Activated CD8-positive, alpha-beta memory T cell treated with anti-CD3 and anti-CD28 coated beads, Interleukin-2, amount 10 ng/mL, durations not matched to agents 7 days and 5 days (primary cell): ENCODE measurements around the gene HUS1. TPM values are rescaled to one million over a fixed set of nuclear protein-coding genes. Genes with fewer than 3 reads are reported as not detected.
"Not testable (repeated sequence)": the region's sequence is repeated elsewhere in the genome, so short reads cannot be mapped to it uniquely, and the experiment has no call there.

Experiments used
- ATAC-seq: fragments of 150-1000 bp; cut with Tn5 transposase; one replicate; pipeline ENCODE4 v1.10.0; 2021; ENCODE audit warnings: moderate library complexity
- CTCF ChIA-PET: fragments of 350-600 bp; sonication (Branson Sonifier 250); formaldehyde crosslinking; loops from one replicate; lab custom pipeline; 2021; ENCODE audit warnings: antibody characterized with exemption; lab: Charles Lee
- DNase-seq: peaks from one replicate; pipeline ENCODE4 v3.0.0-alpha.2; 2020
- H3K27ac Mint-ChIP-seq: one replicate; pipeline ENCODE4 v1.8.0; 2021; ENCODE audit warnings: mild to moderate bottlenecking, mixed read lengths
- H3K27me3 Mint-ChIP-seq: one replicate; pipeline ENCODE4 v1.8.0; 2021; ENCODE audit warnings: mixed read lengths
- H3K36me3 Mint-ChIP-seq: one replicate; pipeline ENCODE4 v1.8.0; 2021; ENCODE audit warnings: mild to moderate bottlenecking, mixed read lengths
- H3K4me1 Mint-ChIP-seq: one replicate; pipeline ENCODE4 v1.8.0; 2021; ENCODE audit warnings: mixed read lengths
- H3K4me3 Mint-ChIP-seq: one replicate; pipeline ENCODE4 v1.8.0; 2021; ENCODE audit warnings: mild to moderate bottlenecking, moderate library complexity, mixed read lengths
- H3K9me3 Mint-ChIP-seq: one replicate; pipeline ENCODE4 v1.8.0; 2022; ENCODE audit warnings: low read depth, mixed read lengths
- total RNA-seq, 2 experiments: library from RNA; stranded (reverse); gene quantifications; one replicate each; pipeline ENCODE4 v1.2.3, GENCODE V29; 2021

The HUS1 gene
- 10 to 100 TPM; 27.0 to 30.8 TPM for total RNA-seq

DNA sequence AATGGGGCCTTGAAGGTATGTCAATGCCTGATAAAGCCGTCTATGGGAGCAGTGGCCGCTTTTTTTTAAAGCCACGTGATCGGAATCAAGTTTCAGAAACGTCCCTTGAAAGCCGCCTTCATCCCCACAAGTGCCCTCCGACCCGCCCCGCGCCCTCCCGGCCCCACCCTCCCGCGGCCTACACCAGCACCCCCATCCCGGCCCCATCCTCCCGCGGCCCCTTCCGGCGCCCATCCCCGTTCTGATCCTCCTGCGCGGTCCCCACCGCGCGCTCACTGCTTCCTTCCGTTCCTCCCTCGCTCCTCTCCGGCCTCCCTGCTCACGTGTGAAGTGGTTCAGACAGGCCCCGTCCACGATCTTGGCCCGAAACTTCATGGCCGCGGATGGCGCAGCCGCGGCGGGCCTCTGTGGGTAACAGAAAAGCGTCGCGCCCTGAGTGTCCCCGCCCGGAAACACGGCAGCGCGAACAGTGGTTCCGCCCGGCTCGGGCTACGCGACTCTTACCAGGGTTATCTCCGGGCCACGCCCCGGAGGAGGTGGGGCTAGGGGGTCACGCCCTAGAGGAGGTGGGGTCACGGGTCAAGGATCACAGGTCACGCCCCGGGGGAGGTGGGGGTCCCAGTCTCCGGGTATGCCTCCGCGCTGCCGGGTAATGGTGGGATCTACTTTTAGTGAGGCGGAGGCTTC lies at the start of gene HUS1:
HUS1 (minus strand) TSS at position 471 of the 687 bp plus-strand sequence; CDS start at position 375, 96 bp downstream.
- Mint-ChIP-seq H3K4me3 (peak within 1 kb of the TSS; percentile 82), H3K27ac (peak within 1 kb of the TSS; percentile 93), H3K4me1 (peaks cover 19% of the 10 kb centered on the region), H3K36me3 (peaks cover 31% of the 10 kb centered on the region), H3K9me3 (no peaks in the 10 kb centered on the region), H3K27me3 (no peaks in the 10 kb centered on the region)
- peak; percentile 97 for DNase-seq
- ATAC-seq = peak; percentile 98
- CTCF ChIA-PET = interaction anchor here (1.0 to 1.3 kb wide), 3 partner anchors 9 to 131 kb away, joined by 3 to 4 read pairs (median 3); partner anchors contain the start of gene UPP1

DNA sequence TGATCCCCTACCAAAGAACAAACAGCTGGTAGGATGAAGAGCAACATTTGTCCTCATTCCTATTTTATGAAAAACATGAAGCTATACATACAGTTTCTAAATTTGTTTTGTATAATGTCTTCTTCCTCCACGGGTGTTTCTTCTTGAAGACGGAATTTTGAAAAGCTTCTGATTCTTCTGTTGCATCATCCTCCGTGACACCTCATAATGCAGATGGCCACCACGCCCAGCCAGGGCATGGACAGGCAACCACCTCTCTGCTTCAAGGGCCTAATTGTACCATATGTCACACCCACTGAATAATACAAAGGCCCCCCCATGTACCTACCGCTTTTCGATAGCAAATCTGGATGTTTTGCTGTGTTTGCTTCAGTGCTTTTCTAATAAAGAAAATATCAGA lies 49.5 kb upstream of the HUS1 start, which contains the start of gene SUN3:
SUN3 (minus strand) TSS at position 170 of the 400 bp plus-strand sequence; CDS start at position 1, 169 bp downstream.
- CTCF ChIA-PET = no interaction called here

DNA sequence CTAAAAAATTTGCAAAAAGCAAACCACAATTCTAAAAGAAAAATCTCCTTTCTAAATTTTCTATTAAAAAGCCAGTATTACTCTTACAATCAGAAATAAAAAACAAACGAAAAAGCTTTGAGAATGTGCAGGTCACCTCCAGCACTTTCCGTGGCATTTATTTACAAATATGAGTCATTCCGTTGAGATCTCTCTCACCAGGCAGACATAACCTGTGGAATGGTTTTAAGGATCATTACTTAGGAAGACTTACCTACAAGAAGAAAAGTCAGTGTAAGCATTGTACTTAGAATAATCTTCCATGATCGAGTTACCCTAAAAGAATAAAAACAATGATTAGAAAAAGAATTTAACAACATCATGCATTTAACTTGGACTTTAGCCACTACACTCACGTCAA lies 46.2 kb upstream of the HUS1 start:
- Mint-ChIP-seq H3K27me3 (peaks cover 66% of the 10 kb centered on the region), H3K4me3 (no peak overlapping the region)
- CTCF ChIA-PET = interaction anchor here (2.6 kb wide), 1 partner anchor 85 kb away, joined by 7 read pairs; no protein-coding TSS in a partner anchor

More for the DNA sequence above, 49.5 kb upstream of the HUS1 start, which contains the start of gene SUN3:
- Mint-ChIP-seq H3K9me3 (peaks cover 2% of the 10 kb centered on the region), H3K36me3 (no peaks in the 10 kb centered on the region), H3K27me3 (peaks cover 55% of the 10 kb centered on the region), H3K4me1 (no peaks in the 10 kb centered on the region), H3K27ac (no peak within 1 kb of the TSS), H3K4me3 (no peak within 1 kb of the TSS)
- no peak for DNase-seq
- no peak for ATAC-seq

DNA sequence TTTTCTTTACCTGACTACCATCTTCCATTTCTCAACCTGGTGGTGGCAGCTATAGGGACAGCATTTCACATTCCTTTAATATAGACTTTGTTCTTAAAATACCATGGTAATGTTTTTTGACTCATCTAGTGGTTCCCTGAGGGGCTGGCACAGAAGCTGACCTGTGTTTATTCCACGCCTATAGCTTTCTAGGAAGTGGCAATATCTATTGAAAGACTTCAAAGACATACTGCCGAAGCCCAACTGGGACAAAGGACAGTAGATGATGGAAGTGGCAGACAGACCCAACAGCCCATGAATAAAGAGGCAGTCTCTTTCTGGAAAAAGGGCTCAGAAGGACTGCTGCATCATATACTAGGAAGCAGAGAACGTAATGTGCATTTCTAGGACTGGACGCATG lies 38.3 kb upstream of the HUS1 start:
- CTCF ChIA-PET = no interaction called here
- no peak for ATAC-seq
- no peaks in the 10 kb centered on the region for H3K4me1 Mint-ChIP-seq

More for the DNA sequence above, 46.2 kb upstream of the HUS1 start:
- no peaks in the 10 kb centered on the region for H3K4me1 Mint-ChIP-seq
- no peak for DNase-seq
- peaks cover 7% of the 10 kb centered on the region for H3K9me3 Mint-ChIP-seq
- no peak for ATAC-seq
- H3K27ac Mint-ChIP-seq = no peak overlapping the region
- peaks cover 2% of the 10 kb centered on the region for H3K36me3 Mint-ChIP-seq

DNA sequence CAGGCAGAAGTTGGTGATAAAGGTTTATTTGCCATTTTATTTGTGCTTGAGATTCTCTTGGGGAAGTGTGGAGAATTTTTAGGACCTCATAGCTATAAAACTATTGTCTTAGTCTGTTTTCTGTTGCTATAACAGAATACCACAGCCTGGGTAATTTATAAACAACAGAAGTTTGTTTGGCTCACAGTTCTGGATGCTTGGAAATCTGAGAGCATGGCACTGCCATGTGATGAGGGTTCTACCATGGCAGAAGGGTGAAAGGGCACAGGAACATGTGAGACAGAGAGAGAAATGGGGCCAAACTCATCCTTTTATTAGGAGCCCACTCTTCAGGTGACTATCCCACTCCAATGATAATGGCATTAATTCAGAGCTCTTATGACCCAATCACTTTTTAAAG lies 37.2 kb upstream of the HUS1 start:
- CTCF ChIA-PET = no interaction called here
- H3K4me3 Mint-ChIP-seq = no peak overlapping the region
- DNase-seq = no peak
- H3K27ac Mint-ChIP-seq = no peak overlapping the region
- H3K9me3 Mint-ChIP-seq = peaks cover 4% of the 10 kb centered on the region
- H3K27me3 Mint-ChIP-seq = peaks cover 31% of the 10 kb centered on the region
- H3K36me3 Mint-ChIP-seq = peaks cover 3% of the 10 kb centered on the region
- no peaks in the 10 kb centered on the region for H3K4me1 Mint-ChIP-seq
- ATAC-seq = no peak

More for the DNA sequence above, 38.3 kb upstream of the HUS1 start:
- Mint-ChIP-seq H3K36me3 (peaks cover 3% of the 10 kb centered on the region), H3K9me3 (peaks cover 4% of the 10 kb centered on the region), H3K27me3 (peaks cover 36% of the 10 kb centered on the region), H3K27ac (no peak overlapping the region), H3K4me3 (no peak overlapping the region)
- no peak for DNase-seq

DNA sequence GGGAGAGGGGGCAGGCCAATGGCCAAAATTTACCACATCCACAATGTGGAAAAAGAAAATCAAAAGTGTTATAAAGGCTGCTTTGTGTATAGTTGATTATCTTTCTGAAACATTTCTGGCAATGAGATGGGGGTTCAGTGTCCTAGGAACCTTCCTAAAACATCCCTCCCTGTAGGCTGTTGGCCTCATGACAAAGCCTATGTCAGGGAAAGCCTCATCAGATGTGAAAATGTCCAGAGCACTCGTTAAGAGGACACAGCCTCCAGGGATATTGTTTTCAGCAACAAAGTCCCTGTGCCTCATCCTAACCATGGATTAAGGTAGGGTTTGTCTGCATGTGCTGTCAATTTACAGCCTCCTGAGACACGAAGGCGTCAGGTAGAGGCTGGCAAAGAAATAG lies 32.5 kb upstream of the HUS1 start:
- no peak for ATAC-seq
- Mint-ChIP-seq H3K9me3 (no peaks in the 10 kb centered on the region), H3K4me3 (no peak overlapping the region), H3K27ac (no peak overlapping the region), H3K4me1 (no peaks in the 10 kb centered on the region), H3K36me3 (no peaks in the 10 kb centered on the region), H3K27me3 (peaks cover 3% of the 10 kb centered on the region)
- CTCF ChIA-PET = interaction anchor here (2.0 kb wide), 1 partner anchor 98 kb away, joined by 5 read pairs; no protein-coding TSS in a partner anchor
- no peak for DNase-seq

DNA sequence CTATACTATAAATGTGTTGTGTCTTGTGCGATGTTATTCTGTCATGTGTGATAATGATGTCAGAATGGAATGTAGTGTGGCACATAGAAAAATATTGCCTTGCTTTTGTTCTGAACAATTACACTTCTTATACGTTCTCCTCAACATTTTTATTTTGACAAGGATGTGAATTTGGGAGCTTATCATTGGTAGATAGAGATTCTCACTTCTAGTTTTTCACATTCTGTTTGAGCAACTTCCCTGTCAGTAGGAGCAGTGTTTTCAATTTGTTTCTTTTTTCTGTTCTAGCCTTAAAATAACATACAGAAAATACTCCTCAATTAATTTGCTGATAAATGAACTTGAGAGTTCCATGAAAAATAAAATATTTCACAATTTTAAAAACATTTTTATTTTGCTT lies 31.9 kb upstream of the HUS1 start:
- Mint-ChIP-seq H3K4me1 (no peaks in the 10 kb centered on the region), H3K27ac (no peak overlapping the region), H3K4me3 (no peak overlapping the region), H3K27me3 (peaks cover 3% of the 10 kb centered on the region), H3K36me3 (no peaks in the 10 kb centered on the region), H3K9me3 (no peaks in the 10 kb centered on the region)
- CTCF ChIA-PET = no interaction called here
- ATAC-seq (no peak), DNase-seq (no peak)

DNA sequence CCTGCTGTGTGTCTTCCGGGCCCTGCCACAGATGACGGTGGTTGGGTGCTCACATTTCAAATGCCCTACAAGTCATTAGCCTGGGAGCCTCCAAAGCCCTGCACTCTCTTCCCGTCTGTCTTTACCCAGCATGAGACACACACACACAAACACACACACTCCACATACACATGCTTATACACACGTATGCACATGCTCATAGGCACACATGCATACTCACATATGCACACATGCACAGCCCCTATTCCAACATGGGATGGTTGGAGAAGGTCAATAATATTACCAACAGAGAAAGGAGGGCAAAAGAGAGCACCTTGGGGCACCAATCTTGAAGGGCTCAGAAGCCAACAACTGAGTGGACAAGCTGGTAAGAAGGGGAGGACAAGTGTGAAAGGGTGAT lies 30.5 kb upstream of the HUS1 start:
- no peak for DNase-seq
- H3K9me3 Mint-ChIP-seq = no peaks in the 10 kb centered on the region
- no peak overlapping the region for H3K27ac Mint-ChIP-seq
- no peaks in the 10 kb centered on the region for H3K4me1 Mint-ChIP-seq
- peaks cover 6% of the 10 kb centered on the region for H3K27me3 Mint-ChIP-seq
- H3K4me3 Mint-ChIP-seq = no peak overlapping the region
- CTCF ChIA-PET = no interaction called here
- no peaks in the 10 kb centered on the region for H3K36me3 Mint-ChIP-seq
- ATAC-seq = no peak

DNA sequence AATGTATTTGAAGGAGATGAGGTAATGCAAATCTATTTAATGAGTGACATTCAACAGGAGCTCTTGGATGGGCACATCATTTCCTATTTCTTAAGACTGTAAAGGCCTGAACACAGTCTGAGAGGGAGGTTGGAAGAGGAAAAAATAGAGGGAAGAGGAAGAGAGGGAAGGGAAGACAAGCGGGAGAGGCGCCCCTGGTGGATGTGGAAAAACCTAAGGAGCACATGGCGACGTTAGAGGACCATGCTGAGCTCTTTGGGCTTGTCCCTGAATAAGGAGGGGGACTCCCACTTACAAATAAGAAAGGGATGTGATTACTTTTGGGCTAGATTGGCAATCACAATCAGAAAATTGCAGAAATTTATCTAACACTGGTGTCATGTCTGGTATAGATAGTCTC lies 29.8 kb upstream of the HUS1 start:
- peaks cover 9% of the 10 kb centered on the region for H3K27me3 Mint-ChIP-seq
- no peaks in the 10 kb centered on the region for H3K9me3 Mint-ChIP-seq
- no peak for DNase-seq
- no peak for ATAC-seq
- H3K27ac Mint-ChIP-seq = no peak overlapping the region
- H3K4me3 Mint-ChIP-seq = no peak overlapping the region
- CTCF ChIA-PET = no interaction called here
- H3K4me1 Mint-ChIP-seq = no peaks in the 10 kb centered on the region
- no peaks in the 10 kb centered on the region for H3K36me3 Mint-ChIP-seq

DNA sequence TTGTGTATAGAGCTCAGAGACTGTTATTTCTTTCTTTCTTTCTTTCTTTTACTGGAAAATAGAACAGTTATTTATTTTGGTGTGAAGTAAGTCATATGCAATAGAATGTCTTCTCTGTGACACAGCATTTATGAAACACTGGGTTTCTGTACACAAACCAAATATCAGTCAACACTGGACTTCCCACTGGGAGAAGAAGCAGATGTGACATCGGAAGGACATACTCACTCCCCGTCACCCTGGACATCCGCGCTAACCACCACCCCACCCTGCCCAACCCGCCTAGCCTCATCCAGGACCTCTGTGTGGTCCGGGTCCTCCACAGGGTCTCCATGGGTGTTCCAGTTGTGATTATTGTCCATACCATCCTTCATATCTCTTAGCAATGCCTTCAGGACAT lies 27.5 kb upstream of the HUS1 start:
- no peak for ATAC-seq
- CTCF ChIA-PET = no interaction called here
- no peaks in the 10 kb centered on the region for H3K9me3 Mint-ChIP-seq
- no peak overlapping the region for H3K4me3 Mint-ChIP-seq
- H3K36me3 Mint-ChIP-seq = no peaks in the 10 kb centered on the region
- H3K27ac Mint-ChIP-seq = no peak overlapping the region
- H3K4me1 Mint-ChIP-seq = no peaks in the 10 kb centered on the region
- no peak for DNase-seq
- peaks cover 14% of the 10 kb centered on the region for H3K27me3 Mint-ChIP-seq

DNA sequence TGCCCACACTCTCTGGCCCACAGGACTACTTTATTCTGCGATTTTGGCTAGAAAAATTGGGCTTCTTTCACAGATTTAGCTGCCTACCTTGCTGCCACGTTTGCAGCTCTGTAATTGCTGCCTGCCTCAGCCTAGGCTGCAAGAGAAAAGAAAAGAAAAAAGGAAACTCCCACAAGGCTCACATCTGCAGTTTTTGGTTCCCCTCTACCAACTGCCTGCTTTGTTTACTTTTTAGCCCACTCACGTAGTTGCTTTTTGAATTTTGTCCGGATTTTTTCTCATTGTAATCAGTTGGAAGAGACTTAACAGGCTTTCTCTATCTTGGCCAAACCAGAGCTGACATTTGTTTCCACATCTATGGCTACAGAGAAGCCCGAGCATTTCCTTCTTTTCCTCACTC lies 25.2 kb upstream of the HUS1 start:
- CTCF ChIA-PET = interaction anchor here (0.6 kb wide), 1 partner anchor 8 kb away, joined by 3 read pairs; no protein-coding TSS in a partner anchor
- no peak overlapping the region for H3K4me3 Mint-ChIP-seq
- ATAC-seq = no peak

DNA sequence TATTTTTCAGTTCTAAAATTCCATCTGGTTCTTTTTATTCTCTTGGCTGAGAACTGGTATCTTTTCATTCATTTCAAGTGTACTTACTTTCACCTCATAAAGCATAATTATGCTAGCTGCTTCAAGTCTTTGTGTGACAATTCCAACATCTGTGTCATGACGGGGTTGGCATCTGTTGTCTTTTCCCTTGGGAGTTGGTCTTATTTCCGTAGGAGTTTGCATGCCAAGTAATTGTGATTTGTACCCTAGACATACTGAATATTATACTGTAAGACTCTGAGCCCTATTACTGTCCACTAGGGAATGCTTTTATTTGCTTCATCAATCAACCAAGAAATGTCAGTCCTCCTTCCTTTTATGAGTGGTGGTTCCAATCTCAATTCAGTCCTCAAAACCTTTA lies 24.6 kb upstream of the HUS1 start:
- ATAC-seq (no peak), DNase-seq (no peak)
- H3K27me3 Mint-ChIP-seq = peaks cover 14% of the 10 kb centered on the region
- no peaks in the 10 kb centered on the region for H3K9me3 Mint-ChIP-seq
- no peak overlapping the region for H3K4me3 Mint-ChIP-seq
- CTCF ChIA-PET = no interaction called here
- H3K27ac Mint-ChIP-seq = no peak overlapping the region
- H3K36me3 Mint-ChIP-seq = no peaks in the 10 kb centered on the region
- no peaks in the 10 kb centered on the region for H3K4me1 Mint-ChIP-seq

More for the DNA sequence above, 25.2 kb upstream of the HUS1 start:
- H3K27ac Mint-ChIP-seq = no peak overlapping the region
- H3K27me3 Mint-ChIP-seq = peaks cover 14% of the 10 kb centered on the region
- H3K36me3 Mint-ChIP-seq = no peaks in the 10 kb centered on the region
- H3K4me1 Mint-ChIP-seq = no peaks in the 10 kb centered on the region
- H3K9me3 Mint-ChIP-seq = no peaks in the 10 kb centered on the region
- no peak for DNase-seq

DNA sequence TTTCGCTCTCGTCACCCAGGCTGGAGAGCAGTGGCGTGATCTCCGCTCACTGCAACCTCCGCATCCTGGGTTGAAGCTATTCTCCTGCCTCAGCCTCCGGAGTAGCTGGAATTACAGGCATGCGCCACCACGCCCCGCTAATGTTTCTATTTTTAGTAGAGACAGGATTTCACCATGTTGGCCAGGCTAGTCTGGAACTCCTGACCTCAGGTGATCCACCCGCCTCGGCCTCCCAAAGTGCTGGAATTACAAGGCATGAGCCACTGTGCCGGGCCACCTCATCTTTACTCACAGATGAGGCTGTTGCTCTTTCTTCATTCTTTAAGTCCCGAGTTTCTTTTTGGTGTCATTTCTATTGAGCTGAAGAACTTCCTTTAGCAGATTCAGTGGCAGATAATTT lies 20.7 kb upstream of the HUS1 start:
- H3K4me3 Mint-ChIP-seq, ATAC-seq, H3K9me3 Mint-ChIP-seq, H3K27ac Mint-ChIP-seq, DNase-seq, H3K4me1 Mint-ChIP-seq, H3K36me3 Mint-ChIP-seq: not testable (repeated sequence)
- peaks cover 15% of the 10 kb centered on the region for H3K27me3 Mint-ChIP-seq
- CTCF ChIA-PET = interaction anchor here (0.8 to 1.6 kb wide), 5 partner anchors 9 to 78 kb away, joined by 3 read pairs; no protein-coding TSS in a partner anchor

DNA sequence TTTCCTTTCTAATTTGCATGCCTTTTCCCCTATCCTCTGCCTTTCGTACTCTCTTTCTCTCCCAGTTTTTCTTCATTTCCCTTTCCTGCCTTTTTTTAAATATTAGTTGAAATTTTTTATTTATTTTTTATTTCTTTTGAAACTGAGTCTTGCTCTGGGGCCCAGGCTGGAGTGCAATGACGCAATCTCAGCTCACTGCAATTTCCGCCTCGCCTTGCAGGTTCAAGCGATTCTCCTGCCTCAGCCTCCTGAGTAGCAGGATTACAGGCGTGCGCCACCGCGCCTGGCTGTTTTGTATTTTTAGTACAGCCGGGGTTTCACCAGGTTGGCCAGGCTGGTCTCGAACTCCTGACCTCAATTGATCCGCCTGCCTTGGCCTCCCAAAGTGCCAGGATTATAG lies 20.0 kb upstream of the HUS1 start:
- Mint-ChIP-seq H3K27ac (no peak overlapping the region), H3K27me3 (peaks cover 9% of the 10 kb centered on the region), H3K4me3 (no peak overlapping the region), H3K36me3 (peaks cover 5% of the 10 kb centered on the region), H3K9me3 (peaks cover 6% of the 10 kb centered on the region), H3K4me1 (no peaks in the 10 kb centered on the region)
- CTCF ChIA-PET = interaction anchor here (0.9 to 1.2 kb wide), 3 partner anchors 28 to 85 kb away, joined by 3 to 4 read pairs (median 4); no protein-coding TSS in a partner anchor
- DNase-seq (no peak), ATAC-seq (no peak)
